ENCODE data around the gene CNDP1. TPM values are rescaled to one million over a fixed set of nuclear protein-coding genes. Genes with fewer than 3 reads are reported as not detected.

Gene CNDP1
- polyA plus RNA-seq, 1 donor from 2014 or later = 2.1 TPM

GRCh38 chr18:74631212-74631611 lies 96.9 kb downstream of the CNDP1 start:
- Histone ChIP-seq H4K20me1 (ENCODE audit: insufficient read depth) (no peaks in the 10 kb centered on the region), H3K9ac (ENCODE audit: low read length) (no peak overlapping the region), H3K27me3 (ENCODE audit: insufficient read depth, low read depth, low read length) (no peaks in the 10 kb centered on the region), H3K79me2 (replicated peaks; ENCODE audit: insufficient read depth, low read length) (no peaks in the 10 kb centered on the region), H3K27ac (ENCODE audit: low read length) (no peak overlapping the region), H3K9me3 (ENCODE audit: low read length) (no peaks in the 10 kb centered on the region), H3K9me2 (ENCODE audit: insufficient read depth, low read length) (no peaks in the 10 kb centered on the region), H3F3A (ENCODE audit: insufficient read depth, low read length, poor library complexity, severe bottlenecking) (no peaks in the 10 kb centered on the region), H3K4me3 (ENCODE audit: low read length) (no peak overlapping the region), H3K4me2 (ENCODE audit: low read length) (no peak overlapping the region), H3K36me3 (ENCODE audit: insufficient read depth, low read length) (no peaks in the 10 kb centered on the region), H2AFZ (ENCODE audit: low read depth, low read length) (no peak overlapping the region)
- no peak for TF ChIP-seq EZH2 (IDR thresholded peaks at IDR 0.05; ENCODE audit: borderline replicate concordance, insufficient read depth, low read length, poor library complexity, severe bottlenecking)
- TF ChIP-seq REST (IDR thresholded peaks at IDR 0.05; ENCODE audit: borderline replicate concordance) = no peak
- TF ChIP-seq CTCF (IDR thresholded peaks at IDR 0.05; ENCODE audit: poor library complexity, severe bottlenecking) = no peak

- H3K4me2 ChIP-seq (ENCODE audit: low read length) = no peak overlapping the region
- H3K4me3 ChIP-seq (ENCODE audit: low read length) = no peak overlapping the region
- H3F3A ChIP-seq (ENCODE audit: insufficient read depth, low read length, poor library complexity, severe bottlenecking) = no peaks in the 10 kb centered on the region
- H3K27ac ChIP-seq (ENCODE audit: low read length) = no peak overlapping the region
- no peak overlapping the region for H3K9ac ChIP-seq (ENCODE audit: low read length)
- H3K36me3 ChIP-seq (ENCODE audit: insufficient read depth, low read length) = no peaks in the 10 kb centered on the region
- H3K9me3 ChIP-seq (ENCODE audit: low read length) = no peaks in the 10 kb centered on the region
- H3K9me2 ChIP-seq (ENCODE audit: insufficient read depth, low read length) = no peaks in the 10 kb centered on the region
- no peak overlapping the region for H2AFZ ChIP-seq (ENCODE audit: low read depth, low read length)
- no peaks in the 10 kb centered on the region for H3K79me2 ChIP-seq (replicated peaks; ENCODE audit: insufficient read depth, low read length)
- no peaks in the 10 kb centered on the region for H3K27me3 ChIP-seq (ENCODE audit: insufficient read depth, low read depth, low read length)
- H4K20me1 ChIP-seq (ENCODE audit: insufficient read depth) = no peaks in the 10 kb centered on the region
- TF ChIP-seq REST (IDR thresholded peaks at IDR 0.05; ENCODE audit: borderline replicate concordance) (no peak), MXI1 (conservative IDR thresholded peaks at IDR 0.05; ENCODE audit: poor library complexity, severe bottlenecking) (no peak), EP300 (conservative IDR thresholded peaks at IDR 0.05; ENCODE audit: poor library complexity, severe bottlenecking) (no peak), POLR2AphosphoS5 (IDR thresholded peaks at IDR 0.05) (no peak), TAF1 (IDR thresholded peaks at IDR 0.05; ENCODE audit: low read depth) (no peak), SMC3 (conservative IDR thresholded peaks at IDR 0.05; ENCODE audit: poor library complexity) (no peak), CTCF (IDR thresholded peaks at IDR 0.05; ENCODE audit: poor library complexity, severe bottlenecking) (no peak), RAD21 (conservative IDR thresholded peaks at IDR 0.05) (no peak), EZH2 (IDR thresholded peaks at IDR 0.05; ENCODE audit: borderline replicate concordance, insufficient read depth, low read length, poor library complexity, severe bottlenecking) (no peak)
Observed at GRCh38 chr18:74631623-74632350, 97.5 kb downstream of the CNDP1 start.
